H7 (cell line): ENCODE data around the gene SERPINE3. TPM values are rescaled to one million over a fixed set of nuclear protein-coding genes. Genes with fewer than 3 reads are reported as not detected.

Source experiments
- DNase-seq: peaks from one replicate; pipeline ENCODE4 v3.0.0; 2012
- H3K27me3 ChIP-seq: 2 replicates; pipeline ENCODE4 v1.6.0; 2011; ENCODE audit warnings: mild to moderate bottlenecking, low read length; ENCODE audit not compliant: control insufficient read depth, insufficient read depth
- H3K36me3 ChIP-seq: replicated peaks from 2 replicates; pipeline ENCODE4 v1.5.1; 2011; ENCODE audit warnings: low read length; ENCODE audit not compliant: control insufficient read depth, insufficient read depth
- H3K4me3 ChIP-seq: 2 replicates; pipeline ENCODE4 v1.5.1; 2011; ENCODE audit warnings: low read depth, mild to moderate bottlenecking, control low read depth, low read length, moderate library complexity; ENCODE audit not compliant: insufficient read depth
- total RNA-seq: library from RNA; depleted of rRNA; stranded (reverse); fragments of >200 nt; shearing (Covaris generic); gene quantifications from 2 replicates; pipeline ENCODE4 v1.2.3, GENCODE V29; 2014

The SERPINE3 gene
- total RNA-seq, 1 experiment from 2014 or later: 0.28 TPM

GRCh38 chr13:51363625-51364024 lies 24.1 kb downstream of the SERPINE3 start:
- DNase-seq: no peak

DNA sequence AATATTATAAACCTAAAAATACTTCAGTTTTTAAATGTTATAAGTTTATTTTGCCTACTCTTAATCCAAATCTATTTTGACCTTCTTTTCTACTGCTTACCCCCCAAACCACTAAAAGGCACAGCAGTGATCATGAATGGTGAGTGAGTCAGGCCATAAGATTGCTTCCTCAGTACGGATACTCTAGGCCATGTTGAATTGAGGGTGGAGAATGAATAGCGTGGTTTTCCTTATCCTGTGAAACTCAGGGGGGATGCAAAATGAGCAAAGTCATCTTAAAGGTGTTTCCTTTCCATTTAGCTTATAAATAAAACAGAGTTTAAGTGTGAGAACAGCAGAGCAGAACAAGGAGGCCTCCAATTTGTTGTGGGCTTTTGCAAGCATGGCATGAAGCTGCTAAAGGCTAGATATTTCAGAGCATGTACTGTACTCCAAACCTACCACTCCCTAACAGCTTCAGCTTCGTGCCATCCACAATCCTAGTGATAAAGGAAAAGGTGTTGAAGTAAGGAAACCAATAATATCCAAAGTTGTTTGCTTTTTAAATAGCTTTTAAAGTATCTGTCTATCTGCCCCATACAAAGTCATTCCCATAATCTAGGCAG lies 25.0 kb downstream of the SERPINE3 start:
- Histone ChIP-seq H3K36me3 (peaks cover 3% of the 10 kb centered on the region), H3K4me3 (no peak overlapping the region), H3K27me3 (no peaks in the 10 kb centered on the region)
- DNase-seq: no peak

More at GRCh38 chr13:51363625-51364024, 24.1 kb downstream of the SERPINE3 start:
- H3K36me3 ChIP-seq: peaks cover 3% of the 10 kb centered on the region
- no peaks in the 10 kb centered on the region for H3K27me3 ChIP-seq
- no peak overlapping the region for H3K4me3 ChIP-seq

- Histone ChIP-seq H3K36me3 (peaks cover 4% of the 10 kb centered on the region), H3K27me3 (no peaks in the 10 kb centered on the region), H3K4me3 (no peak overlapping the region)
- no peak for DNase-seq
Observed at GRCh38 chr13:51370116-51370515, 30.6 kb downstream of the SERPINE3 start.

GRCh38 chr13:51370811-51371210 lies 31.3 kb downstream of the SERPINE3 start:
- Histone ChIP-seq H3K27me3 (no peaks in the 10 kb centered on the region), H3K36me3 (peaks cover 4% of the 10 kb centered on the region), H3K4me3 (no peak overlapping the region)
- no peak for DNase-seq

- Histone ChIP-seq H3K4me3 (no peak overlapping the region), H3K27me3 (no peaks in the 10 kb centered on the region), H3K36me3 (peaks cover 4% of the 10 kb centered on the region)
- no peak for DNase-seq
Observed at GRCh38 chr13:51371768-51372399, 32.4 kb downstream of the SERPINE3 start.

DNA sequence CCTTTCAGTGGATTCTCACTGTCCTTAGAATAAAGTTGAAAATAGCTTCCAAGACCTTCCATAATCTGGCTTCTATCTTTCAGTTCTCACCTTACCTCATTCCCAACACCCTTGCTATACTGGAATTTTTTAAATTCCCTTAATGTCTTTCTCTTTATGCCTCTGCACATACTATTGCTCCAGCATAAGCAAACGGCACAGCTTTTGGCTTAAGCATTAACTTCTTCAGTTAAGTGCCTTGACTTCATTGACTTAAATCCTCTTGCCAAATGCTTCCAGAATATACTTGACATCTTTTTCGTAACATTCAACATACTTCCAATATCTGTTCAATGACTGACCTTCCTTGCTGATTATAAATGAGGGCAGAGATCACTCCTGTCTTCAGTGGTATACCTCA lies 34.0 kb downstream of the SERPINE3 start:
- peaks cover 3% of the 10 kb centered on the region for H3K36me3 ChIP-seq
- no peak overlapping the region for H3K4me3 ChIP-seq
- no peaks in the 10 kb centered on the region for H3K27me3 ChIP-seq
- no peak for DNase-seq

- DNase-seq: no peak
- Histone ChIP-seq H3K27me3 (no peaks in the 10 kb centered on the region), H3K36me3 (peaks cover 7% of the 10 kb centered on the region), H3K4me3 (no peak overlapping the region)
Observed at GRCh38 chr13:51380269-51380668, 40.8 kb downstream of the SERPINE3 start.

DNA sequence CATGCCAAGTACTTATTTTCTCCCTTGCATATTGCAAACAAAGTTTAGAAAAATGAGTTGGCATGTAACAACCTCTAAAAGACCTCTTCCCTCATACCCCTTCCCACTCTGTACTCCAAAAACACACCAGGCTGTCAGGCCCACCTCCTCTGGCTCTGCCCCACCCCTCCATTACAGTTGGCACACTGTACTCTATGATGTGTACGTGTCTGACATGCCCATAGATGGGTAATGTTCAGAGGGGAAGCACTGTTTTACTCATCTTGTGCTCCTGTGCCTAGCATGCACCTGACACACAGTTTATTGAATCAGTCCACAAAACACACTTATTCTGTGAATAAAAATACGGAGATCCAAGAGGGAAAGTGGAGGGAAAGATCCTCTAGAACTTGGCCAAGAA lies 45.6 kb downstream of the SERPINE3 start:
- Histone ChIP-seq H3K27me3 (no peaks in the 10 kb centered on the region), H3K4me3 (no peak overlapping the region), H3K36me3 (peaks cover 5% of the 10 kb centered on the region)
- no peak for DNase-seq

DNA sequence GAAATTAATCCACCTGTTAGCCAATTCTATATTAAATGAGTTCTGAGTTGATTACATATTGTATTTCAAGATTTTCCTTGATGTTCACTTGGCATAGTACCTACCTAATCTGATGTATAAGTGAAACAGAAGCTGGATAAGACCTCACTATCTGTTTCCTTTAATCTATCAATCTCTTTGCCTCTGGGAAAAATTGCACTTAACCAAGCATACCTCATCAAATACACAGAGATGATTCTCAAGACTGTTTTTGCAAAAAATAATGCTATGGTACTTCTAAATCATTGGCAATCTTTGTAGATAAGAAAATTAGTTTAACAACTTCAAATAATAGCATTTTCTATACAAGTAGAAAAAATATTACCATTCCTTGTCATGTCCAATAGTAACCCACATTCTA lies 55.2 kb downstream of the SERPINE3 start:
- DNase-seq: no peak
- H3K27me3 ChIP-seq: no peaks in the 10 kb centered on the region
- no peaks in the 10 kb centered on the region for H3K36me3 ChIP-seq
- H3K4me3 ChIP-seq: no peak overlapping the region

GRCh38 chr13:51396352-51396751 lies 56.9 kb downstream of the SERPINE3 start:
- DNase-seq: no peak
- Histone ChIP-seq H3K36me3 (no peaks in the 10 kb centered on the region), H3K27me3 (no peaks in the 10 kb centered on the region), H3K4me3 (no peak overlapping the region)

DNA sequence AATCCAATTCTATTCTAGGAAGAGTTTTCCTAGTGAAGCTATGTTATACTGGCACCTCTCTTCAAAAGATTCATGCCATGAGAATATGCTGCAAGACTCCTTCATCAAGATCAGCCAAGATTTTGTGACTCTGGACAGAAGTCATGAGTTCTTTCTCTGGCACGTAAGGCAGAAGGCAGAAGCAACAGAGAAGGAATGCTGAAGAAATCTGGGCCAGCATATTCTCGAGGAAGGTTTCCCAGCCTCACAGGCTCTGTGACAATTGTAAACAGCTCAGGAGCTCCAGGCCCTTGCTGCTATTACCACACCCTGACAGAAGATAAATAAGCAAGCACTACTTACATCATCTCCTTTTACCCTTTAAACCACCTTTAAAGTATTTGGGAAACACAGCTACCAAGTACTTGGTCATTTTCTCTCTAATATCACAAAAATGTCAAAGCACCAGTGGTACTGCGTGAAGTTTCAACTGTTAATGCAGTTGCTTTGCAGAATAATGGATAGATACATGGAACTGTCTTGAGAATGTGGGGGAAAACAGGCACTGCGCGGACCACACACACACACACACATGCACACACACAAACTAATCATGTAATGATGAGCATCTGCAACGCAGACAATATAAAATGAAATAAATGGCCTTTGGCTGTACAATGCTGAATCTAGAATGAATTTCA lies 57.9 kb downstream of the SERPINE3 start:
- DNase-seq: peak; percentile 2
- Histone ChIP-seq H3K36me3 (no peaks in the 10 kb centered on the region), H3K4me3 (no peak overlapping the region), H3K27me3 (no peaks in the 10 kb centered on the region)

DNA sequence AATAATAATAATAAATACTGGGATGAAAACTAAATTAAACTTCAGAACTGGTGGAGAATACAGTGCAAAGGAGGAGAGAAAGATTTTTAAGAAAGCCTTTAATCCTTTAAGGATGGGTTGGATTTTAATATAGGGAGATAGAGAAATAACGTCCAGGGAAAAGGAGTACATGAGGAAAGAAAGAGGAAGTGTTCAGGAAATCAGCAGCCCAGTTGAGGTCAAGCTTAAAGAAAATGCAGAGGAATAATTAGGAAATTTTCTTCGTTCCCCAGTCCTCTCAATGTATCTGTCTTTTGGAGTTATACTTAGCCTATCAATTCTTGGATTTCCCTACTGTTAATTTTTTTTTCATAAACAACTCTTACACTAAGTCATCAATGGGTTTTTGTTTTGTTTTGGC lies 65.7 kb downstream of the SERPINE3 start:
- no peak for DNase-seq
- no peak overlapping the region for H3K4me3 ChIP-seq
- no peaks in the 10 kb centered on the region; the same call in 1 of the 2 replicates for H3K36me3 ChIP-seq

GRCh38 chr13:51412431-51412830 lies 72.9 kb downstream of the SERPINE3 start:
- DNase-seq: no peak
- Histone ChIP-seq H3K27me3 (no peaks in the 10 kb centered on the region), H3K4me3 (no peak overlapping the region), H3K36me3 (peaks cover 4% of the 10 kb centered on the region)

More for the DNA sequence above, 65.7 kb downstream of the SERPINE3 start:
- H3K27me3 ChIP-seq: no peaks in the 10 kb centered on the region
